Hippocampal formation (tissue), 2 donors: Measurements from ENCODE around the gene KCNH8.

Source experiments
- DNase-seq, 2 donors: peaks; one replicate each; lab custom pipeline; 2025; lab: John Stamatoyannopoulos, UW

KCNH8 gene

DNA sequence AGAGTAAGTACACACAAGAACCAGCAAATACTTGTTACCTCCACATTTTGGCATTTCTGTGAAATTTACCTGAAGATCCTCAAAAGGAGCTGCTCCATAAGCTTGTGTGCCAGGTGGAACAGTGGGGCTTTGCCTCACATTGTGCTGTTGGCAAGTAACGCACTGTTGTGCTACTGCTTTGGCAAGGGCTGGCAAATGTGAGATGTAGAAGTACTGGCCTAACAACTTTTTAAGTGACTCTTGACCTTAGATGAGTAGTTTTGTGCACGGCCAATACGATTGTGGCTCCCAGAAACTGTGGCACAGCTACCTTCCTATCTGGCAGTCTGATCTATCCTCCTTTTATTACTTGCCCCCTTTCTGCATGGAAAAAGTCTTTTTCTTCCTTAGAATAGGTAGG, 337.0 kb downstream of the KCNH8 start:
- DNase-seq, result no peak

DNA sequence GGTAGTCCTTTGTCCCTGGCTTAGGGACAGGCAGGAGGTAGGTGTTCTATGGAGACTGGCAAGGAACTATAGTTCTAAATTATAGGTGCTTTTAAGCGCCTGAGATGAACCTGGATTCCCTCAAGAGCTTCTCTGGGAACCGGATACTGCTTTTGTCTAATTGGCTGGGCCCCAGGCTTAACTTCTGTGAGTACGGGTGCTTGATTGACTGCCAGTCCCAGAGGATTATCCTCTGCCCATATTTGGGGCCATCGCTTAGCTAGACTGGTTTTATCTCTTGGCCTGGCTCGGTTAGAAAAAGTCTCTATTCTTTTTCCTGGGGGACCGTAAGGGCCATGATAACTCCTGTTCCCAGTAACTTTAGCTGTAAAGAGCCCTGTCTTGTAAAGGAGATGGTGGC, 339.1 kb downstream of the KCNH8 start:
- DNase-seq, result no peak

DNA sequence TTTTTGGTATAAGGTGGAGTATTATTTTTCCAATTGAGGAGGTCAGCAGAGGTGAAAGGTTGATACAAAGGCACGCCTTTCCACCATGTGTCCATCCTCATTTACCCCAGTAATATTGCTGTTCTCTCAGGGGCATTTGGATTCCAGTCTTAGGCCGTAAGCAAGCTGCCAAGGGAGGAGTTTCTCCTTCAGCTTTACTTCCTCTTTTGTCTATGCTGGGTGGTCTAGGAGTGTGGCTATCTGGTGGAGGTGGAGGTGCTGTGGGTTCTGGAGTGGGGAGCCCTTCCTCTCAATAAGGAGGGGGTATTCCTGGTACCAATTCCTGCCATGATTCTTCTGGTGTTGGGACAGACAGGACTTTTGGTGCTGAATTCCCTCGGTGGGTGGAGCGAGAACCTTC, 340.6 kb downstream of the KCNH8 start:
- no peak for DNase-seq

DNA sequence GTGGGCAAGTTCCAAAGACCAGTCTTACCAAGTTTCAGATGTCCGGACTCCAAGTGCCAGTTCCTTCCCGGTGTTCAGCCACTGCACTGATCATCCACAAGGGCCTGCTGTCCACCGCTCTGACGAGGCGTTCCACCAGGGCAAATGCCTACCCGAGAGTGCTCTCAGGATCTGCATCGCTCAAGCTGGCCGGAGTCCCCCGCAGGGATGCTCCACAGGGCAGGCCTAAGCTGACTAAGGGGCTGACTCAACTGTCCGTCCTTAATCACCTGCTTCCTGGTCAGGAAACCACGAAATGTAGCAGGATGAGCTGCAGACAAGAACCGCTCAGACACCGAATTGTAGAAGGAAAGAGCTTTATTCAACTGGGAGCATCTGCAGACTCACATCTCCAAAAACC, 341.6 kb downstream of the KCNH8 start:
- DNase-seq, result no peak

DNA sequence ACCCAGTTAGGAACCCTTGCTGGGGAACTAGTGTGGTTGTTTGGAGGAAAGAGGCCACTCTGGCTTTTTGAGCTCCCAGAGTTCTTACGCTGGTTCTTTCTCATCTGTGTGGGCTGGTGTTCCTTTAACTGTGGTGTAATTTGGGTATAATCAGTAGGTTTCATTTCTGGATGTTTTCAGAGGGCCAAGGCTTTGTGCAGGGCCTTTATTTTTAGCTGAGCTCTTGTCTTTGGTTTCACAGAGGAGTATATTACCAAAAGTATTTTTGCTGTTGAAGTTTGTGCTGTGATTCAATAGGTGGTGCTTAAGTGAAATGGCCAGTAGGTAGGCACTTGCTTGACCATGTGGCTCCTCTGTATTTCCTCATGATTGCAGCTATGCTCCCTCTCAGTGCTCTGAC, 357.9 kb downstream of the KCNH8 start:
- DNase-seq, result no peak

DNA sequence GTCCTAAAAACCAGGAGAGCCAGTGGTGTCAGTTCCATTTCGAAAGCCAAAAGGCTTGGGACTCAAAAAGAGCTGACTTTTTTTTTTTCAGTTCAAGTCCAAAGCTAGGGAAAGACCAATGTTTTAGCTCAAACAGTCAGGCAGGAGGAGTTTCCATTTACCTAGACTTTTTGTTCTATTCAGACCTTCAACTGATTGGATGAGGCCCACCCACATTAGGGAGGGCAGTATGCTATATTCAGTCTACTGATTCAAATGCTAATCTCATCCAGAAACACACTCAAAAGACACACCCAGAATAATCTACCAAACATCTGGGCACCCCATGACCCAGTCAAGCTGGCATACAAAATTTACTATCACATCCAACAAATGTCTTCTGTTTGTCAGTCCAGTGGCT, 374.0 kb downstream of the KCNH8 start:
- no peak for DNase-seq

DNA sequence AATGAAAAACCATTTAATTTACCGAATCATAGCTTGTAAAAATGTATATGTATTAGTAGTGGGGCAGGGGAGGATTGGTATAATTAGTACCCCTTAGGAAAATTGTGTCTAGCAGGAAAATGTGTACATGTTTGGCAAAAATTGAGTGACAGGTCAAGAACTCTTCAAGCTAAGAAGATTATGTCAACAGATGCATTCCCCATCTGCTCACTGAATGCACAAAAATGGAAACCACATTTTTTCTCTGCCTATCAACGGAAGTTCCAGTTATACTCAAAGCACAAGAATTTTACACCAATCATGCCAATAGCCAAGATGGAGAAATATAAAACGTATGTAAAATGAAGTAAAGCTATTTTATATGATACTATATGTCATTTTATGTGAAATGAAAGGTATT, 377.8 kb downstream of the KCNH8 start:
- DNase-seq, result no peak

DNA sequence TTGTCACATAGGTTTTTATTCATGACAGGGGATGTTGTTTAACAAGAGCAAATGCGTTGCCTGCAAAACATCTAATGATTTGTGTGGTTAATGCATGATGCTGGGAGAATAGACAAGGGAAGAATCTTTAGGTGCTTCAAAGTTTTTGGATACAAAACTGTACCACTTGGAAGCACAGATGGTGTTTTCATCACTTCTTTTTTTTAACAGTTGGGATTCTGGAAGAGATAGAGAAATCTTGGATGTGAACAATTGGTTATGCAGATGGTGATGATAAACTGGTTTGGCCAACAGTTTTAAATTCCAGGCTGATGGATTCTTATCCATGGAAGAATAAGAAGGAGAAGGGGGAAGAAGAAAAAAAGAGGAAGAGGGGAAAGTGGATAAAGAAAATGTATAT, 379.4 kb downstream of the KCNH8 start:
- no peak for DNase-seq

DNA sequence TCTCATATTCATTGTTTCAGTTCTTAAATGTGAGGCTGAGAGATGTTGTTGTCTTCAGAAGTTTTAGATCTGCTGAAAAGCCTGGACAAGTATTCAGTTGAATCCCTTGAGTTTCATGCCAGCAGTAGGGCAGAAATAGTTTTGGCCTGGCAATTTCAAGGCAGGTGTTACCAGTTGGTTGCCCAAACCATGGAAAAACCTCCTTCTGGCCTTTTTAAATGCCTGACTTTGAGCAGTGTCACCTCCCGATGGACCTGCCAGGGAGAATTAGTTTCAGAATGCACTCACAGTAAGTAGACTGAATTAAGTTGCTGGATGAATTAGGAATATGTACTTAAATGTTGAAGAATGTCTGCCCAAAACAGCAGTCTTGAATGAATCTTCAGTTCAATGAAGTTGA, 383.1 kb downstream of the KCNH8 start:
- no peak for DNase-seq

DNA sequence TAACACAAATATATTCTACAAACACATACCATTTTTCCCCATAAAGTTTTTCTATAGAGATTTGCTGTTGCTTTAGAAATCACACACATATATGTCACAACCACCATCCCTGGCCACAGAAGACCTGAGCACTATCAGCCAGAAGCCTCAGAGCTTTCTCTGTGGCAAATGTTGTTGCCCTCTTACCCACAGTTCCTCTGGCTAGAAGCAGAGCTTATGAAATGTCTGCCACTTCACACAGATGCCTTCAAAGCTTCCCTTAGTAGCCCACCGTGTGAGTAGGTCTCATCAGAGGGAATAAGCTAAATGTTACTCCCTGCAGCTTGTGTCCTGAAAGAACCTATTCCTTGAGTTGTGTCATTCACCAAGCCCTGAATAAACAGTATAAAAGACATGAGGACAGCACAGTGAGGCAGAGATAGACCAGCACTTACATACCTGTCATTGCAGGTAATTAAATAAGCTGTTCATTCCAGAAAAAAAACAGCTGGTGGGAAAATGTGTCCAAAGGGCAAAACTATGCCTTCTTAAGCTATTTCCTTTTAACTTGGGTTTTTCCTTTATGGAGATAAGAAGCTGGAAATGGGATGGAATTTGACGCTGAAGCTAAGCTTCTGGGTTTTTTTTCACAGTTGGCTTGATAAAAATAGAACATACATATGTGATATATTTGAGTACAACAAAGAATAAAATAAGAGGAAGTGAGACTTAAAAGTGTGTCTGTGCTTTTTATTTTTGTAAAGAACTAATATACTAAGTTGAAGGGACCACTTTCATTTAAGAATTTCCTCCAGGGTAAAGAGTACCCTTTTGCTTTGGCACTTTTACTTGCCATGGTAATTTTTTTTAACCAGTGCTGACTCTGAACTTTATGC, 391.4 kb downstream of the KCNH8 start:
- no peak for DNase-seq

DNA sequence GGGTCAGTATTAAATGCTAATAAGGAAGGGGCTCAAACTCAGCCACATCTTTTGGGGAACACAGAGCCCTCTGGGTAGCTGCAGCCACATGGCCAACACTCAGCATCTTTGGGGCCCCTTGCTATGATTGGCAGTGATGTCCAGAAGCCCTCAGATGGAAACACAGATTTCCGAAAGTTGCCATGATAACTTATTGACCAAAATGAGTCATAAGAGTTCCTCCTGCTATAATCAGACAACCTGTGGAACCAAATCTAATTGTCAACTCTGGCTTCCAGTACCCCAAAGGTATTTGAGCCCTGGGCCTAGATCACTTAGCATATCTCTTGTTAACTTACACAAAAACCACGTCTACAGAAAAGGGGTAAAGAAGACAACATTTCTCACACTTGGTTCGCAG, 392.2 kb downstream of the KCNH8 start:
- DNase-seq, result no peak

DNA sequence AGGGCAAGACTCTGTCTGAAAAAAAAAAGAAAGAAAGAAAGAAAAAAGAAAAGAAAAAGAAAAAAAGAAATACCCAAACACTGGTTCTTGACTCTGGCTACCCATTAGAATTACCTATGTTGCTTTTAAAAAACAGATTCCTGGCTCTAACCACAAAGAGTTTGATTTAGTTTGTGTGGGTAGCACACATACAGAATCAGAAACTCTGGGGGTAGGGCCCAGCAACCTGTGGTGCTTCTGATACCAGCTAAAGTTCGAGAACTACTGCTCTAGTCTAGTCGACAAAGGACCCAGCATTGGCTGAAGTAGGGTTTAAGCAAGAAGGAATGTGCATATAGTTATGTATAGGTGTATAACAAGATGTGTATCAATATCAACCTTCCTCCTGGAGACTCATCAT, 393.0 kb downstream of the KCNH8 start:
- DNase-seq, result no peak

DNA sequence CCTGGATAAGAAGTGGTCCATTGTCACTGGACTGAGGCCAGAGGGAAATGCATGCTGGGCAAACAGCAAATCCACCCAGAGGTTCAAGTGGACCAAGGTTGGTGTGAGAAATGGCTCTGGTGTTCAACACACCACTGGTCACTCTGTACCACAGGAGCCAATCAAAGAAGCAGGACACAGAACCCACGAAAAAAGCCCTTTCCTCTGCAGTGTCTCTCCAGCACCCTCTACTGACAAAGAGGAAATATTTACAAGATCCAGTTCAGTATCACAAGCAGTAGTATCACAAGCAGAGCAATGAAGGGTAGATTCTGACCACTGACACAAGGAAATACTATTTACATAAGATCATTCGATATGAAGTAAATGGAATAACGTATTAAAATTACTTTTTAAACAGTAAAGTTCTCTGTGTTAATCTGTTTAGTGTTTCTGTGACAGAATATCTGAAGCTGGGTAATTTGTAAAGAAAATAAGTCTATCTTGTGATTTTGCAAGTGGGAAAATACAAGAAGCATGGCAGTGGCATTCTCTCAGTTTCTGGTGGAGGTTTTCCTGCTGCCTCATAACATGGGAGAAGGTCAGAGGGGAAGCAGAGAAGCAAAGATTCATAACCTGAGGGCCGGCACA, 395.0 kb downstream of the KCNH8 start:
- DNase-seq, result peak; percentile 4 to 32

DNA sequence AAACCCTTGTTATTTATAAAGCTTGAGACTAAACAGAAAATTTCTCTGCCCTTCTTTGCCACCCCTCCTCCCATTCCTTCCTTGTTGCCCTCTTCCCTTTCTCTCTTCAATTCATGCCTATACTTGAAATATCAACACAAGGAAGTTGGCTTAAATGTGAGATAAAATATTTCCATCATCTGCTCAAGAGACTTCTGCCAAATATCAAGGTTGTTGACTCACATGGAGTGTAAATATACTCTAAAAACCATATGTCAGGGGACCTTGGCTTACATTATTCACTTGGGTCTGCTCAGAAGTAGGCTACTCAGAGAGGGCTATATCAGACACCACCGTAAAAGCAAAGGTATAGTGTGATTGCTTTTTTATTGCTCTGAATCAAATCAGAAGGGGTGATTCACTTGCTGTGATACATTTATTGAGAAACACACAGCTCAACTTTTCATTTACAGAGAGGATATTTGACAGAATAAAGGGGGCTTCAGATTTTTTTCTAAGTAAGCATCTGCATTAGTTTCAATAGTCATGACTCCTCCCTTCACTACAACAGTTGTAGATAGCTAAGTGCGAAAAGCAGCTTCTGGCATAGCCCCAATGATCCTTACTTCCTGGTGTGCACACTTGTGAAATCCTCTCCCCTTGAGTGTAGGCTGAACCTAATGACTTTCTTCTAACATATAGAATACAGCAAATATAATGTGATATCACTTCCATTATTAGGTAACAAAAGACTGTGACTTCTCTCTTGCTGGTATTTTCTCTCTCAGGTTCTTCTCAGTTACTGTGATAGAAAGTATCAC, 399.6 kb downstream of the KCNH8 start:
- no peak for DNase-seq

DNA sequence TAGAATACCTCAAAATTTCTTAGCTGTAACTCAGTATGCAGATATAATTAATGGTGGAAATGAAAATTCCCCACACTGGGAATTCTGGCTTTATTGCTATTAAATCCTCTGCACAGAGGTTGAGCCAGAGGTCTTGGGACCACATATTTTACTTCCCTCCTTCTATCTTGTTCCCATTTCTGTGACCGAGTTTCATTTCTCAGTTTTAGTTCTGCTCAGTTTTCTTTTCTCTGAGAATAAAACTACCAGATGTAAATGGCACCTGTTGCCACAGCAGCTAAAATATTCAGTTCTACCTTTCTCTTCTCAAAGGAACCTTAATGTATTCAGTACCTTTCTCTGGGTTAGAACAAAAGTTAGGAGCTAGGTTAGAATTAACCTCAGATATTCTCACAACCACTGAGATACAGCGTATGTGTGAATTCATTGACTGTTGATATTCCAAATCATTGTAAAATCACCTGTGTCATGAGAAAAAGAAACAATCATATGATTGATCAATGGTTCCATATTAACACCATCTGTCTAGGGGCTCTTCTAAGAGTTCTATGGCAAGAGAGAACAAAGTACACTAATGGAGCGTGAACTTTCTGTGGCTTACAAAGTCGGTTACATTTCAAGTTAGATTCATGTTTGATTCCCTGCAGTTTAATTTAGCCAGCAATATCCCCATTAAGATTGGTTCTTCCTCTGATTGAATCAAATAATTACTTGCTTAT, 411.6 kb downstream of the KCNH8 start:
- DNase-seq, result no peak

DNA sequence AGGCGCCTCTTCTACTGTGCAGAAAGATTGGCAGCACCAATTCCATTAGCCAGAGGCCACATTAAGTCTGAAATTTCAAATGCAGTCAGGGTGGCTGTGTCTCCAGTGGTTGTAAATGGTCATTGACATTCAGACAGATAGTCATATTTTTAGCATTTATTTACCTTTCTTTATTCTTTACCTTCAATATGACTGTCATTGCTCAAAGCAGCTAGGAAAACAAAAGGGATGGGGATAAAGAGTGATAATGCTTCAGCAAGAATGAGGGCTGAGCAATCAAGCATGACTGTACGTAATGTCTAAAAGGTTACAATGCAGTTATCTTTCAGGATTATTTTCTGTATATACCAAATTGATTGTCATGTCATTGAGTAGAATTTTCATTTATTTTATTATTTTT, 425.3 kb downstream of the KCNH8 start:
- DNase-seq, result no peak

DNA sequence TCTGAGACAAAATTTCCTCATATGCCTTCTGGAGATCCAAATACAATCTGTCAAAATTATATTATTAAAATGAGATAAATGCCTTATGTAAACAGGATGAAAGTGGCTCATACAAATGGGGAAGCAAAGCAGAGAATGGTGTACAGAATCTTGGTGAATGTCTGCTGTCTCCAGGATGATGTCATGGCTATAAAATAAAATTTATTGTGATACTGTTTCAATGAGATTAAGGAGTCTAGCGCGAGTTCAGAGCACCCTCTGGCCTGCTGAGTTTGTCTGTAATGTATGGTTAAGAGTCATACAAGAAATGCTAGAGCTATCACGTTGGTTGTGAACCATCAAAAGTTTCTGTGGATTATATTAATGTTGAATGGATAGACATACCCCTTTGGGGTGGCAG, 426.0 kb downstream of the KCNH8 start:
- DNase-seq, result no peak

DNA sequence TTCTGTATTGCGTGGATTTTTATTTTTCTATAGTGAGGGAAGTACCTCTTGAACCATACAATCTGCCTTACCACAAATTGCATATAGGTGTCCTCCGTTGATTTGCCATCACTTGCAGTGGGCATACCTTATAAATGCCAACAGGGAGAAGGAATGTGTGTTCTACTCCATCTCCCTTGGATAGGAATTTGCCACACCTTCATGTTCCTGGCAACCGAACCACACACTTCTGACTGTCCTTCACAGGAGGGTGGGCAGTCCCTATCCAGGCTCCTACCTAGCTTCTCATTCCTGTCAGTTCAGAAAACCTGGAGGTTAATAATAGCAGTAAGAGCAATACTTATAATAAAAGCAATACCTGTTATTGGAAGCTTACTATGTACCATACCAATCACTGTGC, 428.0 kb downstream of the KCNH8 start:
- no peak for DNase-seq
